Measurements from ENCODE around the gene MFSD12.

The MFSD12 gene

DNA sequence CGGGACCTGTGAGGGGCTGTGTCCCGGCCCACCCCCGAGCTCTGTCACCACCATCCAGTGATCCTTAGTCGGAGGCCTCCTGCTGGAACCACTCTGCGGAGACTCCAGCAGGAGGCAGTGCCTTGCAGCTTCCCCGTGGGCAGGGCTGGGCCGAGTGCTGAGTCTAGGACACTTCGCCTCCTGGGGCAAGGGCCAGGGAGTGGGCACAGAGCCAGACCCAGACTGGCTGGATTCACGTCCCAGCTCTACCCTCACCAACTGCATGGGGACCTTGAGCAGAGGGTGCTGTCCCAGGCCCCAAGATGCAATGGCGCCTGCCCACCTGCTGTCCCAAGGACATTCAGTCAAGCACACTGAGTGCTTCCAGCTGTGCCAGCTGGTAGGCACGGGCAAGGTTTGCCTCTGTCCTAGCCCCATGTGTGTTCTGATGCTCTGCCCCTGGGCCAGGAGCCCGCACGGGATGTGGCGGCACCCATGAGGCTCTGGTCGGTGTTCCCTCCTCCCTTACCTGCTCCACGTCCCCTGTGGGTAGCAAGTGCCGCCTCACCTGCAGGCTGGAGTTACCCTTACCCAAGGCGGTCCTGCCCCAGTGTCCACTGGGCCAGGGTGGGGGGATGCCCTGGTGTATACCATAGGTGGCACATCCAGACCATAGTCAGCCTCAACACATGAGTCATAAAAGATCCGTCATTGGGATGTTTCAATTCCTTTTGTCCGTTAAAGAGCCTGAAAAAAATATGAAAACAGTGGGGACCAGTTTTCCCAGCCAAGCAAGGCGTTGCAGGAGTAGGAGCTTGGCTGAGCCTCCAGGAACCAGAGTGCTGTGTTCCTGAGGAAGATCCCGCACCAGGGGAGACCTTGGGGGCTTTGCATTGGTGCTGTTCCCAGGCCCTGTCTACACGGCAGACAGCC is 43.9 kb downstream of the MFSD12 start:
- TF ChIP-seq SPI1 (IDR thresholded peaks at IDR 0.05; ENCODE audit: borderline replicate concordance, low read depth) (no peak), CTCF (IDR thresholded peaks at IDR 0.05; ENCODE audit: insufficient read depth, low read length) (no peak), GABPA (IDR thresholded peaks at IDR 0.05; ENCODE audit: low read depth) (no peak), REST (IDR thresholded peaks at IDR 0.05; ENCODE audit: insufficient replicate concordance, low read depth) (no peak), POLR2AphosphoS5 (IDR thresholded peaks at IDR 0.05; ENCODE audit: low read depth) (no peak)
- Histone ChIP-seq H3K27me3 (ENCODE audit: insufficient read depth, poor library complexity, severe bottlenecking) (no peaks in the 10 kb centered on the region), H3K27ac (replicated peaks) (no peak overlapping the region), H3K4me3 (replicated peaks; ENCODE audit: insufficient read depth, low read length) (no peak overlapping the region)
- no peak for DNase-seq (ENCODE audit: low read depth in 1 of 2, low spot score in 1 of 2)

DNA sequence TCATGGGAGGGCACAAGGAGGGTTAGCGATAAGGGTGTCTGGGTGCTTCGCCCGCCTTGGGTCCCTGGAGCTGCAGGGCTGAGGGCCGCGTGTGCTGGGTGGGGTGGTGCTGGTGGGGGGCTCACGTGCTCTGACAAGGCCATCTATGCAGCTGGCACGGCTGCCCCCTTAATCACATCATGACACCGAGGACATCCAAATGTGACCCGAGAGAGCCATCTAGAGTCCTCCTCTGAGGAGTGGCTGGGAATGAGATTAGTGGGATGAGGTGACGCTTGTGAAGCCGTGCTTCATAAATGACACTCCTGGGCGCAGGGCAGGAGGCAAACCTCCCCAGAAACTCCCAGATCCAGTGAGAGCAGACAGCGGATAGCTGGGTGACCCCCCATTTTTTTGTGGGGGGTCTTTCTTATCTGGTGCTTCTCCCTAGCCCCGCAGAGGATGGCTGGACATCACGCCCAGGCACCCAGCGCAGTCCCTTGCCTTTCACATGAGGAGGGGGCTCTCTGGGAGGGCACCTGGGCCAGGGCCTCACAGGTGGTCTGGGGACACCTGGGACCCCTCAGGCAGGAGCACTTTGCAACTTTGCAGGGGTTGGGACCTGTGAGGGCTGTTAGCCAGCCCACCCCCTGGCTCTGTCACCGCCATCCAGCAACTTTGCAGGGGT is 44.7 kb downstream of the MFSD12 start:
- DNase-seq (ENCODE audit: low read depth in 1 of 2, low spot score in 1 of 2) = no peak
- no peak overlapping the region for H3K27ac ChIP-seq (replicated peaks)
- H3K4me3 ChIP-seq (replicated peaks; ENCODE audit: insufficient read depth, low read length) = no peak overlapping the region
- TF ChIP-seq REST (IDR thresholded peaks at IDR 0.05; ENCODE audit: insufficient replicate concordance, low read depth) = no peak
- H3K27me3 ChIP-seq (ENCODE audit: insufficient read depth, poor library complexity, severe bottlenecking) = no peaks in the 10 kb centered on the region

GRCh38 chr19:3511506-3512251 is 45.7 kb downstream of the MFSD12 start:
- no peaks in the 10 kb centered on the region for H3K27me3 ChIP-seq (ENCODE audit: insufficient read depth, poor library complexity, severe bottlenecking)
- H3K4me3 ChIP-seq (replicated peaks; ENCODE audit: insufficient read depth, low read length) = no peak overlapping the region
- H3K27ac ChIP-seq (replicated peaks) = no peak overlapping the region
- TF ChIP-seq GABPA (IDR thresholded peaks at IDR 0.05; ENCODE audit: low read depth) (no peak), REST (IDR thresholded peaks at IDR 0.05; ENCODE audit: insufficient replicate concordance, low read depth) (no peak), POLR2AphosphoS5 (IDR thresholded peaks at IDR 0.05; ENCODE audit: low read depth) (no peak), SPI1 (IDR thresholded peaks at IDR 0.05; ENCODE audit: borderline replicate concordance, low read depth) (no peak), CTCF (IDR thresholded peaks at IDR 0.05; ENCODE audit: insufficient read depth, low read length) (no peak)
- no peak for DNase-seq (ENCODE audit: low read depth in 1 of 2, low spot score in 1 of 2)
